Right ventricle myocardium superior (tissue), 1 donor: ENCODE data around the gene KREMEN1. TPM values are rescaled to one million over a fixed set of nuclear protein-coding genes. Genes with fewer than 3 reads are reported as not detected.

Source experiments
- ATAC-seq: fragments of 200-7000 bp; cut with Tn5 transposase; one replicate; pipeline ENCODE4 v1.9.1; 2020; ENCODE audit warnings: mild to moderate bottlenecking; ENCODE audit not compliant: poor library complexity
- DNase-seq: peaks from one replicate; pipeline ENCODE4 v3.0.0-alpha.2; 2020
- intact Hi-C: fragments of 100-400 bp; cut with DNase I; formaldehyde crosslinking; loops from one replicate; pipeline ENCODE4 v1.11.2; 2022
- total RNA-seq: library from RNA; stranded (reverse); fragmentation: NEBNext Ultra II Directional; extraction: Animal tissue kit (Norgen Biotek cat#: 25700); gene quantifications from one replicate; pipeline ENCODE4 v1.2.1, GENCODE V29; 2021
- donor health status: DM: no; HTN: yes; CAD: no; lungs with severe emphysema.

The KREMEN1 gene
- total RNA-seq, 1 donor from 2014 or later: 49.9 TPM

DNA sequence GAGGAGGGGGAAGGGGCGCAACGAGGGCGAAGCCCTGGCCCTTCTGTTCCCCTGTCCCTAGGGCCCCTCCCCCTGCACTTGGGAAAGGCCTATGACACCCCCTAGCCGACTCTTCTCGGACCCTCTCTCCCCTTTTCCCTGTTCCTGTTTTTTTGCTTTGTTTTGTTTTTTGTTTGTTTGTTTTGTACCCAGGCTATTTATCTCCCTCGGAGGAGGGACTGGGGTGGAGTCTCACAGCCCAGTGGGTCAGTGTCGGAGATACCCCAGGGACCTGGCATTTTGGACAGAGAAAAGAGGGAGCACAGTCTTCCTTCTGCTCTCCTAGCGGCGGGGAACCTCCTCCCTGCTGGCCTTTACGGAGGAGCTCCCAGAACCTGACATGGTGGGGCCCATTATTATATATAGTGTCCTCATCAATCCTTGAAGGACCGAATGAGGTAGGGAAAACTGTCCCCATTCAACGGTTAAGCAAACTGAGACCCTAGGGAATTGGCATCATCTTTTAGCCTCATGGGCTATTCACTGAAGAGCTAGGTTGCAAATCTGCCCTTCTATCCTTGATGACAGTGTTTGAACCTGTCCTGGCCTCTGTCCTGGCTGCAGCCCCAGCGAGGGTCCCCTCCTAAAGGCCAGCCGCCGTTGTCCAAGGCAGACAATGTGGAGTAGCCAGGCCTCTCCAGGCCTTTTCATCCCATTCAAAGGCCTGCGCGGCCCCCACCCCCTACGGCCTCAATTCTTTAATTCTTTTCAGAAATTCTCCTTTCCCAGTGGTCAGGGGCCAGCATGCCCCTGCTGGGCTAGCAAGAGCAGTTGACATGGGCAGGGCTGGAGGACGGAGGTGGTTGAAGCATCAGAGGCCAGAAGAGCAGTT is 133.8 kb downstream of the KREMEN1 start:
- DNase-seq: no peak
- intact Hi-C loops: loop anchor here (10.0 kb wide), 1 partner anchor 362 kb away; no protein-coding TSS in a partner anchor
- ATAC-seq: no peak

DNA sequence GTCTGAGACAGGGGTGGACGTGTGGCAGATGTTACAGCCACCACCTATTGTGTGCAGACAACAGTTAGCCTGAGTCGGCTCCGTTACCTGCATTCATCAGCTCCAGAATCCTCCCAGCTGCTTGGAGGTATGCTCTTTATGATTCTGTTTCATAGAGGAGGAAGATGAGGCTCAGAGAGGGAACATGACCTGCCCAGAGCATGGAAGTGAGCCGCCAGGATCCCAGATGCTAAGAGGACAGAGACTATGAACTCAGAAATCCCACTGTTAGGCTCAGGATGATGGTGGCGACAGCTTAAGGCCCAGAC is 134.4 kb downstream of the KREMEN1 start:
- no peak for ATAC-seq
- no peak for DNase-seq
- intact Hi-C loops: loop anchor here (10.0 kb wide), 1 partner anchor 362 kb away; no protein-coding TSS in a partner anchor

DNA sequence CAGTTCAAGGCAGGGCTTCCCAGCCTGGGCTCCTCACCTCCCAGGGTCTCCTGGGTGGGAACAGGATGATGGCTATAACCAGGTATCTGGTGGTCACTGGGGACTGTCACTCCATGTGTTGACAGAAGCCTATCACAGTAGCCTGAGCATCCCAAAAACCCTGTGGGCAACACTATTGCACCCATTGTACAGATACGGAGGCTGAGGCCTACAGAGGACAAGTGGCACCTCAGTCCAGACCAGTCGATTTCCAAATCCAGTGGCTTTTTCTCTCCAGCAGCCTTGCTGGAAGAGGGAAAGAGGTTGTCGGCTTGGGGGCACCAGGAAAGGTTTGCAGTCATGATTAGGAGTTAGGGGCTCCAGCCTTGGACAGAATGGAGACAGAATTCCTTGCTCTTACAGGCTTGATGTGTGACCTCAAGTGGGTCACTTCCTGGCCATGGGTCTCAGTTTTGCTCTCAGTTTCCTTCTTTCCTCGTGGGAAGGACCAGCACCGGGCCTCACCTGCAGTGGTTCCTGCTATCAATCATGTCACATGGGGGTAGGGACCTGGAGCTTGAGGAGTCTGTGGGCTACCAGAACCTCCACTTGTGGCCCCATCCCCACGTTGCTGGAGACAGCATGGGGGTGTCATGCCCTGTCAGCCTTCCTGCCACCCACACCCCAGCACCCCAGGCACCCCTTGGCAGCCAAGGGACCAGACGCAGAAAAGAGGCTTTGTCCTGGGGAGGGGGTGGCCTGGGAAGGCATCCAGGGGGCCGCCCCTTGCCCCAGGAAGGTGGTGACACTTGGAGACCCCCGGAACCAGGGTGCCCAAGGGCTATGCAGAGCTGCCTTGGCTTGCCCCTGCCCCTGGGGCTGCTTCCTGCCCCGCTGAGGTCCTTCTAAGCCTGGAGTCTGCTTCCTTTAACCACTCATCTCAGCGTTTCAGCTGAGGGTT is 135.0 kb downstream of the KREMEN1 start:
- no peak for ATAC-seq
- intact Hi-C loops: loop anchor here (10.0 kb wide), 1 partner anchor 363 kb away; no protein-coding TSS in a partner anchor

DNA sequence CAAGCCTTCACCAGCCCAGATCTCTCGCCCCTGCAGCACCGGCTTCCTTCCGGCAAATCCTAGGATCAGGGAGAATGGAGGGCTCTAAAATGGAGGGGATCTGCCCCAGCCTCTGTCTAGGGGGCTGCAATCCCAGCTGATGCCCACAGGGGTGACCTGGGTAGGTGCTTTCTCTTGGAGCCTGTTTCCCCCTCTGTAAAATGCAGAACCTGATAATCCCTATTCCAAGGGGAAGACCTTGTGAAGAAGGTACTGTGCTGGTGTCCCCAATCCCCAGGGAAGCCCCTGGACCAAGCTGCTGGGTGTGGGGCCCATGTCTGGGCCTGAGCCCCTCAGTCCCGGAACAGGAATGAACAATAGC is 135.6 kb downstream of the KREMEN1 start:
- intact Hi-C loops: loop anchor here (10.0 kb wide), 1 partner anchor 364 kb away; no protein-coding TSS in a partner anchor
- ATAC-seq: no peak
- DNase-seq: no peak

More for the DNA sequence above, 135.0 kb downstream of the KREMEN1 start:
- DNase-seq: no peak

DNA sequence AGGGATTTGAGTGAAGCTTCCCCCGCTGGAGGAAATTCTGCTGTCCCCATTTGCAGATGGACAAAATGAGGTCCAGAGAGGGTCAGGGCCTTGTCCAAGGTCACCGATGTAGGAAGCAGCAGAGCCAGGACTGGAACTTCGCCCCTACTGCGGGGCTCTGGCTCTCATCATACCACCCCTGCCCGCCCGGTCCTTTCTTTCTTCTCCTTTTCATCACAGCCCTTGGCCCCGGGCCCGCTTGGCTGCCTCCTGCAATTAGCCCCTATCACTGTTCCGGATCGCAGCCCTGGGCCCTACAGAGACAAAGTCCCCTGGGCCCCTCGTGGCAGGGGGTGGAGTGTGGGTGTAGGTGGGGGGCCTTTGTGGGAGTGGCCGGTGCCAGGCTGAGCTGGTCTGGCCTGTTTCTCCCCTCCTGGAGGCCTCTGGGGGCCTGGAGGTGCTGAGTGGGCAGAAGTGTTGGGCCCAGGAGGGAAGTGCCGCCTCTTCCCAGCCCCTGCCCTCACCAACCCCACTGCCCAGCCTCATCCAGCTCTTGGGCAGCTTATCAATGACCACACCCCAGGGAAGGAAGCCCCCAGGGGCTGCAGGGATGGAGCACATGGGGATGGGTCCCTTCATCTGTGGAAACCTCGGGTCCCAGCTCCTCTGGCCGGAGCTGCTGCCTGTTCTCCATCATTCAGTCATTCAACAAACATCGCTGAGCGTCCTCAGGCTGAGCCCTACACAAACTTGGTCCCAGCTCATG is 136.2 kb downstream of the KREMEN1 start:
- ATAC-seq (no peak), DNase-seq (peak; percentile 62)
- intact Hi-C loops: loop anchor here (10.0 kb wide), 1 partner anchor 364 kb away; no protein-coding TSS in a partner anchor

DNA sequence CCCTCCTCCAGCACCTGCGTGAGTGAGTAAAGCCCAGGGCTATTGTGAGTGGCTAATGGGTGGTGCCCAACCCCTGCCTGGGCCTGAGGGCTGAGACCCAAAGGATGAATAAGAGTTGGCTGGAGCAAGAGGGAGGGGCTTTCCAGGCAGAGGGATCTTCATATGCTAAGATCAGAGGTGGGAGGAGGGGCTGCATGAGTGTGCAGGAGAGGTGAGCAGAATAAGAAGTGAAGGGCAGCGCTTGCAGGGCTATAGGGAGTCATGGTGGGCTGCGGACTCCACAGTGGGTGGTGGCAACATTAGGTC is 136.7 kb downstream of the KREMEN1 start:
- no peak for ATAC-seq
- intact Hi-C loops: loop anchor here (10.0 kb wide), 1 partner anchor 365 kb away; no protein-coding TSS in a partner anchor

DNA sequence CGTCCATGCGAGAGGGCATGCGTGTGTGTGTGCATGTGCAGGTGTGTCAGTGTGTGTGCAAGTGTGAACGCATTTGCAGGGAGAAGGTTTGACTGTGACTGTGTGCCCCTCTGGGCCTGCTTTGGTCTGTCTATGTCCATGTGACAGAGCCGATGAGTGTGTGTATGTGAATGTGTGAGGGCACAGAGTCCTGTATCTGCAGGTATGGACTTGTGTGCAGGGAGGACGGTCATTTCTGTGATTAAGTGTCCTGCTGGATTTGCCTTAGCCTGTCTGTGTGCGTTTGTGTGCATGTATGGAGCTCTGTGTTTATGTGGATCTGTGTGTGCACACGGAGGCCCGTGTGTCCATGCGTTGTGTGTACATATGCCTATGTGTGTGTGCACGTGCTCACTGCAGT is 138.2 kb downstream of the KREMEN1 start:
- DNase-seq (no peak), ATAC-seq (no peak)
- intact Hi-C loops: no loop called here

More for the DNA sequence above, 136.7 kb downstream of the KREMEN1 start:
- no peak for DNase-seq

DNA sequence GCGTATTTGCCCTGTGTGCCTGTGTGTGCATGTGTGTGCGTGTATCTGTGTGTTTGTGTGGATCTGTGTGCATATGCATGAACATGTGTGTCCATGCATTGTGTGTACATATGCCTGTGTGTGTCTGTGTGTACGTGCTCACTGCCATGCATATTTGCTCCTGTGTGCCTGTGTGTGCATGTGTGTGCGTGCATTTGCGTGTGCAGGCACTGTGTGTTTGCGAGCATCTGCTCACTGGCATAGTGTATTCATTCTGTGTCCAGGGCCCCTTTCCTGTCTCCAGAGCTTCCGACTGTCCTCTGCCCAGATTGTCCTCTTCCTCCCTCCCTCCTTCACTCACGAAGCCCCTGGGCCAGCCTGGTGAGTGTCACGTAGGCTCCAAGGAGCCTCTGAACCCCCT is 138.6 kb downstream of the KREMEN1 start:
- DNase-seq: no peak
- no peak for ATAC-seq
- intact Hi-C loops: no loop called here

DNA sequence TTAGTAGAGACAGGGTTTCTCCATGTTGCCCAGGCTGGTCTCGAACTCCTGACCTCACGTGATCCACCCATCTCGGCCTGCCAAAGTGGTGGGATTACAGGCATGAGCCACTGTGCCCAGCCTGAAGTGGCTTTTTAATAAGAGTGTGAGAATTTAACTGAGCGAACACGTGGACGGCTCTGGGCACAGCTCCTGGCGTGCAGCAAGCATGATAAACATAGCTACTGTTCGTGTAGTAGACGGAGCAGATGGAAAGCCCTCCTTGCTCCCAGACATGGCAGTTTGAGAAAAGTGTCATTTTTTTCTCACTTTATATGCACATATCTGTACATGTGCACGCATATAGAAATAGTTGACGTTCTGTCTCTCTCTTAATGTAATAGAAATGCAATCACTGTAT is 139.9 kb downstream of the KREMEN1 start:
- DNase-seq (no peak), ATAC-seq (no peak)
- intact Hi-C loops: no loop called here

DNA sequence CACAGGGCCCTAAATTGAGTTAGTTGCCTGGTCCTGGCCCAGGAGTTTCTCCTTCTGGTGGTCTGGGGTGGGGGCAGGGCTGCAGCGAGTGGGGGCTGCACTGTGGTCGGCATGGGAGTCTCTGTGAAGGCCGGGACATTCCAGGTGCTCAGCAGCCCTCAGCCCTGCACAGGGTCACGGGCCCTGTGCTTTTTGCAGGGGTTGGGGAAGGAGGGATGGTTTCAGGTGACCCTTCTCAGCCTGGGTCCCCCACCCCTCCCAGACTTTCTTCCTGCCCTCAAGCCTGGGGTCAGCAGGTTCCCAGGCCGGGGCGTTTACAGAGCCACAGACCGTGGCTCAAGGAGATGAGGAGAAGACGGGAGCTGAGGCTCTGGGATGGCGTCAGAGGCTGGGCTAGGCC is 140.7 kb downstream of the KREMEN1 start:
- ATAC-seq (no peak), DNase-seq (no peak)
- intact Hi-C loops: no loop called here

DNA sequence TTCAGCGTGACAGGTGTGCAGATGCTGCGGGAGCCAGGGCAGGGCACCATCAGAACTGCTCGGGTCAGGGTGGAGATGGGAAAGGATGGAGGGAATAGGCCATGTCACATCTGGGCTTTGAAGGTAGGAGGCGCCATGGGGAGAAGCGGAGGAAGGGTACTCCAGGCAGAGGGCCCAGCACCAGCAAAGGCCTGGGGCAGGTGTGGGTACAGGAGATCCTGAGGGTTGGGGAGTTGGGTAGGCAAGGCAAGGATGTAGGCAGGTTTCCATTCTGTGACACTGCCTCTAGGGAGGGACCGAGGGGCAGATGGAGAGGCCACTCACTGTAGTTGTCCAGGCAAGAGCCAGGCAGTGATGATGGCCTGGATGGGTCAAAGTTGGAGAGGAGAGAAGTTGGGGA is 141.4 kb downstream of the KREMEN1 start:
- intact Hi-C loops: no loop called here
- no peak for DNase-seq

DNA sequence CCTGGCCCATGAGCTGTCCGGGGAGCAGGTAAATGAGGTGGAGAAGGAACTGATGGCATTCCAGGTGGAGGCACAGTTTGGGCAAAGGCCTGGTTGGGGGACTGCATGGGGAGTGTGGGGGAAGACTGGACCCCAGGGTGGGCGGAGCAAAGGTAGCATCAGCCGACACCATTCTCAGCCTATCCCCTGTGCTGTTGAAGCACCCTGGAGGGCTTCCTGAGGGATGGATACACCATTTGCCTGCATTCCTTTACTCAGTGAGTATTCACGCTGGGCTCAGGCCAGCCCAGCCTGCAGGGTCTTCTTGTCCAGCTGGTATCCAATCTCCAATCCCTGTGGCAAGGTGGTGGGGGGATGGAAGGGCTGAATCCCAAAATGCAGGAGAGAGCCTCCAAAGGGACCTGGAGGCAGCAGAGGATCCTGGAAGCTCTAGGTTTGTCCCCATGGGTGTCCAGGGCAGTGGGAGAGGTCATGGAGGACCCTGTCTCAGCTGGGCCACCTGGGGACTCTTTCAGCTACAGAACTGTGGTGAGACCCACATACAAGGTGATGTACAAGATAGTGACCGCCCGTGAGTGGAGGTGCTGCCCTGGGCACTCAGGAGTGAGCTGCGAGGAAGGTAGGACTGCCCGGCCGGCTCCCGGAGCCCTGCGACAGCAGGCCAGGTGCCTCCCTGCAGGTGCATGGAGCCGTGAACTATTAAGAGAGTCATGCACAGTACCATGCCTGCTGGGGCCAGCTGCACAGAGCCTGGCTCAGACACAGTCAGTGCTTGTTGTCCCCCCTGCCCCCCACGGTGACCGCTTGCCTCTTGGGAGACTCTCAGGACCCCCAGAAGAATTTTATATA is 142.4 kb downstream of the KREMEN1 start:
- ATAC-seq (no peak), DNase-seq (no peak)
- intact Hi-C loops: no loop called here

More for the DNA sequence above, 141.4 kb downstream of the KREMEN1 start:
- no peak for ATAC-seq

DNA sequence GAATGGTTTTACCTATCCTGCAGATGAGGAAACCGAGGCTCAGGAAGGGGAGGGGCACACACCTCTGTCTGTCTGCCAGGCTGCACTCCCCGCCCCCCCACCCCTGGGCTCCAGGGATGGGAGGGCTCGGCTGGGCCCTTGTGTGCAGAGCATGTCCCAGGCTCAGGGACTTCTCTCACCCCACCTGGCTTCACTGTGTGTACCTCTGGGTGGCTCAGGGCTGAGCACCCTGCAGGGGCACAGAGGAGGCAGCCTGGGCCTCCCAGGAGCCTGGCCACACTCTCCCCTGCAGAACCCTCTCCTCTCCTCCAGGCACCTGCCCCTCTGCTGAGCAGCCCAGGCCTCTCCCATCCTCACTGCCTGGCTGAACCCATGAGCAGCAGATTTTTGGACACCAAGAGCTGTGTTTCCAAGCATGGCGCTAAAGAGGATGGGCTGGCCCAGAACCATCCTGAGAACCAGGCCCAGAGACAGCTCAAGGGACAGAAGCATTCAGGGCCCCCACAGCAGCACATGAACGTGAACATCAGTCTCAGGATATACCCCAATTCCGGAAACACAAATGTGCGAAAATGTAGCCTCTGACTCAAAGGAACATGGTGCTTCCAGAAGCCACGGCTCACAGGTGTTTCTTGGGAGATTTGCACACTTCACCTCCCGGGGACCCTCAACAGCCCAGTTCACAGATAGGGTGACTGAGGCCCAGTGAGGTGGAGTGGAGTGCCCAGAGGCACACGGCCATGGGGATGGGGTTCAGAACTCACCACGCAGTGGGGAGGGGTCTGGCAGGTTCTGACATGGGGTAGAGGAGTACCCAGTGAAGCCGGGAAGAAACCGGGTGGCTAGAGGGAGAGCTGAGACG is 143.4 kb downstream of the KREMEN1 start:
- no peak for DNase-seq
- no peak for ATAC-seq
- intact Hi-C loops: no loop called here

DNA sequence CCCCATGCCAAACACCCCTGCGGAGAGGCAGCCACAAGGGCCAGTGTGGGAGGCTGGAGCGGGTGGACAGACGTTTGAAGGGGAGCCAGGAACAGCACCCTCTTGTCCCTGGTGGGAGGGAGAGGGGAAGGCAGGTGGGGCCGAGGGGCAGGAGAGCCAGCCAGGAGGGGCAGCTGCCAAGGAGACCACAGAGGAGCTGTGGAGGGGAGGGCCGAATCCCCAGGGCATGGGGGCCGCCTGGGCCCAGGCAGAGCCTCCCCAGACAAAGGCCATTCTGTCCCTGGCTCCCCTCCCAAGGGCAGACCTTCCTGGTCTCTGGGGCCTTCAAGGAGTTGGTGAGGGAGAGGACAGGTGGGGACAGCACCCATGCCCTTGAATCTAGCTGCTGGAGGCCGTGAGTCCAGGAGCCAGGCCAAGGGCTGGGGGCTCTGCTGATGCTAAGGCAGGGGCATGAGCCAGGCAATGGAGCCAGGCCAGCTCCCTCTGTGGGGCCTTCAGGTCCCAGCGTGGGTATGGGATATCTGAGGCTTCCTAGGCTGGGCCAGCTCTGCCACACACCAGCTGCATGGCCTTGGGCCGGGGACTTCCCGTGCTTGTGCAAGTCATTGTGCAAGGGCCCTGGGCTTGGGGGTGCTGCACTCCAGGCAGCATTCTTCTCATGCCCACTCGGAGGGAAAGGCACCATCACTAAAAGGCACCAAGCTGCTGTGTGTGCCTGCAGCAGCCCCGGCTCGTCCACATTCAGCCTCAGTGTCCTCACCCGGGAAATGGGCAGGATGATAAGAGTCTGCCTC is 144.2 kb downstream of the KREMEN1 start:
- DNase-seq (peak; percentile 62), ATAC-seq (peak; percentile 34)
- intact Hi-C loops: no loop called here
